ENCODE results near the gene TBC1D1.
"Not testable (repeated sequence)": the region's sequence is repeated elsewhere in the genome, so short reads cannot be mapped to it uniquely, and the experiment has no call there.

The TBC1D1 gene

DNA sequence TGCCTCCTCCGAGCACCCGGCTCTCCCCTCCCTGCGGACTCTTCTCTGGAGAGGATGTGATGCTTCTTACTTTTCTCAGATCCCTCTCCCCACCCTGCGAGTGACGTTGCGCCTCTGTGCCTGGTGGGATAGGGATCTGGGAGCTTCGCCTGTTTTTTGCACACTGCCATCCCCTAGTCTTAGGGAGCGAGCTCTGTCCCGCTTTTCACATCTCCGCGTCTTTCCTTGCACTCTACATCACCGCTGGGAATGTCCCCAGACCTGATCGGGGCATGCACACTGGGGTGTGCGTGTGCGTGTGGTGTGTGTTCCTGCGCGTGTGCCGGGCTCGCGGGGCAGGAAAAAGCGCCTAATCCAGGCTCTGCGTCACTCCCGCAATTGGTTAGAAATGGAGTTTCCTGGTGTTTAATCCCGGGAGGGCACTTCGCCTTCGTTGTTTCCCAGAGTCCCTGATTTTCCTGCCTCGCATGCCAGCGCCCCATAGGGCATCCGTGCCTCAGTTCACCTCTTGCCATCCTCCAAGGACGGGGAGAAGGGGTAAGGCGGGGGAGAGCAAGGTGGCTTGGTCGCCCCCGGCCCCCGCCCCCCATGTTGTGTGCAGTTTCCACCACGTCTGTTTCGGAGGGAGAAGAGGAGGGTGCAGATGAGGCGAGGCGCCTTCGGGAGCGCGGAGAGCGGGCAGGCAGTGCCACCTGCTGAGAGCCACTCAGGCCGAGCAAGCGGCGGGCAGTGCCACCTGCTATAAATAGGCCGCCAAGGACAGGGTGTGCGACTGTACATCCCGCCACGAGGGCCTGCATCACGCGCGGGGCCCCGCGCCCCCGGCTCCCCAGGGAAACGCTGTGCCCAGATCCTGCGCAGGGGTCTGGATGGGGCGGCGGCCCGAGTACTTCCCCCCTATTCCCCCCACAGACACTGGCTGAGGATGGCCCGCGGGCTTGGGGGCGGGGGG is 759 bp upstream of the TBC1D1 start:
- DNase-seq: no peak

DNA sequence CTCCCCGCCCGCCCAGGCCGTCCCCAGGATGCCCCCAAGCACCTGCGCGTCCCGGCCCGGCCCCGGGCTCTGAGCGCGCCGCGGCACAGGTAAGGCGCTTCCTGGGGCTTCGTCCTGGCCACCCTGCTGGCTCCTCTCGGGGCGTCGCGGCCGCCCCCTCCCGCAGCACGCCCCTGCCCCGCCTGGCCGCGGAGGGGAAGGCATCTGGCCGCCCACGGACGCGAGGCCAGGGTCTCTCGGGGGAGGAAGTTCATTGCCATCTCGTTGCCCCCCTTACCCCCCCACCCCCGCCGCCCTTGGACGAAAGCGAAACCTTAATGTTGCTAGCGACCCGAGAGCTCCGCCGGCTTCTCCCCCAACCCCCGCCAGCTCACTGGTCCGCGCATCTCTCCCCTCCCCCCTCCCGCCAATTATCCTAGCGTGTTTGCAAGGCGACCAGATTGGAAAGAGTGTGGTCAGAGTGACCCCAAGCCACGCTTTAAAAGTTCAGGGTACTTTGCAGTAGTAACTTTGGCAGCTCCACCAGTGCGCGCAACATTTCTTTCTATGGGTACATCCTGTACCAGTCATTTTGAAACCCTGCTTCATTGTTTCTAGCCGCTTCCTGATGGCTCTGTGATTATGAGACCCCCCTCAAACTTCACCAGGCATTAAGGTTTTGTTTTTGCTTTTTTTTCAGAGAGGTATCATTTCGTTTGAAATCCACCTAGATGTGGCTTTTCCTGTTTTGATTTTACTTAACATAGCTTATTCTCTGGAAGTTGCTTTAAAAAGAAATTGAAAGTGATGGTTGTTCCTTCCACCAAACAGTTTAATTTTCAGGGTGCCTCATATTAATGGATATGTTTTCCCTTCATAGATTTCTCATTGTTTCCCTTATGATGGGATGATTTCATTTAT is 626 bp downstream of the TBC1D1 start:
- no peak for DNase-seq

DNA sequence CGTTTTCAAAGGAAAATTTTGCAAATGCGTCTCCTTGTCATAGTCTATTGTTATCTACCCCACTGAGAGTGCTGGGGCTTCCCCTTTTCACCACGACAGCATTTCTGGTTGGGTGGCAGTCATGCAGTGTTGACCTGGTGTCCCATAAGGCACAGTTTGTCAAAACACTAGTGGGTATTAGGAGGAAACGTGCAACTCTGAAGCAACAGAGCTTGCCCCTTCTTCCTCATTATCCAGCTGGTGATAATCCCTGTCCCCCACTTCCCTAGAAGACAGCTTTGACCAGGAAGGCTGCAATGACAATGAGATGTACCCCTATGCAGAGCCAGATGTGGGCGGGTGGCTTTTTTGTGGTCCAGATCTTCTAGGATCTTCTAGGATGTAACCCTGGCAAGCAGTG is 1.8 kb downstream of the TBC1D1 start:
- DNase-seq: no peak

DNA sequence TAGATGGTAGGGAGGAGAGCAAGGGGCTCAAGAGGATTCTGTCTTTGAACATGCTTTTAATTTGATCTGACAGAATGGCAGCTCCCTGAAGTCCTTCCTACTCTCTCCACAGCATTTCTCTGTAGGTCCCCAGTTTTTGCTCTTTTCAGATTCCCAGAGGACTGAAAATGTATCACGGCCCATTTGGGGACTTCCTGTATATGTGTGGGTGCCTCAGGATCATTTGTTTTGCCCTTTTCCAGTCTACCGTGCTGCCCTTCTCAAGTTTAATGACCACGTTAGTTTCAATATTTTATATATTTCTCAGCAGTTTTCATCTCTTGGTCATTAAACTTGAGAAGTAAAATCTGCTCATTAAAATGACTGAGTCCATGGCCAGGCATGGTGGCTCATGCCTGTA is 2.3 kb downstream of the TBC1D1 start:
- DNase-seq: no peak

DNA sequence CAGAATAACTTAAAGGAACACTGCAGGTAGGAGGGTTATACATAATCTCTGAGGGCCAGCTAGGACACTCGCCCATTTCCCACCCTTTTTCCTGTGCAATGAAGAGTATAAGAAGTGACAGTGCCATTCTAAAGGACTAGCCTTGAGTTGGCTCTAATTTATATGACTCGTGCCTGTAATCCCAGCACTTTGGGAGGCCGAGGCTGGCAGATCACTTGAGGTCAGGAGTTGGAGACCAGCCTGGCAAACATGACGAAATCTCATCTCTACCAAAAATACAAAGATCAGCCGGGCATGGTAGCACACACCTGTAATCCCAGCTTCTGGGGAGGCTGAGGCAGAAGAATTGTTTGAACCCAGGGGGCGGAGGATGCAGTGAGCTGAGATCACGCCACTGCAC is 4.4 kb downstream of the TBC1D1 start:
- no peak for DNase-seq

DNA sequence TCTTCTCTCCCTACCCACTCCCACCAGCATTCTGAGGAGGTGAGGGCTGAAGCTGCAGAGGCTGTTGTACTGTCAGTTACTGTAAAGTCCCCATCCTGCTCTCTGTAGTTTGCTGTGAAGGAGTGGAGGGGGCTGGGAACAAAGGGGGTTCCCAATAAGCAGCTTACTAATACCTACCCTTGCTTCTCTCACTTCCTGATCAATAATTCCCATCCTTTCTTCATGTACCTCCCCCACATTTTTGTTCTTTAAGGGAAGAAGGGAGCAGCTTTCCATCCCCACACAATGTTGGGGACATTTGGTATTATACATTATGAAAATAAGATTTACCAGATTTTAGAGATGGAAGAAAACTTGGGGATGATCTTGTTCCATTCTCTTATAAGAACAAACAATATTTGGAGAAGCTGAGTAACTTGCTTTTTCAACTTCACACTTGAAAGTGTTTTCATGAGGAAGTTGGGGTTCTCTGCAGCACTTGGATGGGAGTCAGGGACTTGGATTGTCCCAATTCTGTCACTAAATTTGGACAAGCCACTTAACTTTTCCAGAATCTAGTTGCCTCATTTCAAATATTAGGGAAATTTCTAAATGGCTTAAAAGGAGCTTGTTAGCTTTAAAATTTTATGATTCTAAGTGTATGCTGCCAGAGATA is 5.4 kb downstream of the TBC1D1 start:
- DNase-seq: no peak

DNA sequence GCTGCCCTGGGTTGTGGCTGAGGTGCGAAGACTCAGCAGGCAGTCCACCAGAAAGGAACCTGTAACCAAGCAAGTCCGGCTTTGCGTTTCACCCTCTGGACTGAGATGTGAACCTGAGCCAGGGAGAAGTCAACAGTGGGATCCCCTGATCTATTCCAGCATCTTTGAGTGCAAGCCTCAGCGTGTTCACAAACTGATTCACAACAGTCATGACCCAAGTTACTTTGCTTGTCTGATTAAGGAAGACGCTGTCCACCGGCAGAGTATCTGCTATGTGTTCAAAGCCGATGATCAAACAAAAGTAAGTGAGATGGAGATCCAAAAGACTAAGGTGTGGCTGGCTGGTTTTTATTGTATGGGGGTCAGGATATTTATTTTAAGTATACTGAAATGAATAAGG is 11.3 kb downstream of the TBC1D1 start:
- DNase-seq: no peak

DNA sequence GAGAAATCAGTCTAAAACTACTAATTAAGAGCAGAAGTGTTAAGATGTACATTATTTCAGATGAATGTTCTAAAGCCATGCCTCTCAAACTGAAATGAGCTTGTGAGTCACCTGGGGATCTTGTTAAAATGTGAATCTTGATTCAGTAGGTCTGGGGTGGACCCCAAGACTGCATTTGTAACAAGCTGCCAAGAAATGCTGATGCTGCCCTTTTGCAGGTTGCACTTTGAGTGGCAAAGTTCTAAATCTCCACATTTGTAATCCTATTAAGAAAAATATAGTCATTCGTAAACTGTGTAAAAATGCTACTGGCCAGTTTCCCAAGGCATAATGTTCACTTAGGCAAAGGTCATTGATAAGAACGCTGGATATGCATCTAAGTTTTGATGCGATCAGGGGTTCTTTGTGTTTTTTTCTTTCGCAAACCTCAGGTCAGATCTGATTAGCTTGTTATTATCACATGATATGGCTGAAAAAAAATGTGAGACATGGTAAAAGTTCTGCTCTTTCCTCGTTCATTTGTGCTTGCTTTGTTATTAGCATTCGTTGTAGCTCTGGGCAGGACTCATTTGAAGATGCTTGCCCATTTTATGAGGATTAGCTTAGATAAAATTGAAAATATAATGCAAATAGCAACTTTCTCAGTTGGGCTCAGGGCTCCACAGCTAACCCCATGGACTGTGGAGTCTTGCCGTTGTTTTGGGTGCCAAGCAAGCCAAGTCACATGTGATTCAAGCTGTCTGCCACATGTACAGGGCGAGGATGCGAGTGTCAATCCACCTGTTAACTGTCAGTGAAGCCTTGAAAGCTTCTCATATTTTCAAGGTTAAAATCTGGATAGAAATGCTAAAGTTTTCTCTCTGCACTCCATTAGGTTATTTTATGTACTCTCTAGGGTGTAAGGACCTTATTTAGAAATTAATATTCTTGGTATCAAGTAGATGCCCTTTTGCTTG is 12.1 kb downstream of the TBC1D1 start:
- no peak for DNase-seq

DNA sequence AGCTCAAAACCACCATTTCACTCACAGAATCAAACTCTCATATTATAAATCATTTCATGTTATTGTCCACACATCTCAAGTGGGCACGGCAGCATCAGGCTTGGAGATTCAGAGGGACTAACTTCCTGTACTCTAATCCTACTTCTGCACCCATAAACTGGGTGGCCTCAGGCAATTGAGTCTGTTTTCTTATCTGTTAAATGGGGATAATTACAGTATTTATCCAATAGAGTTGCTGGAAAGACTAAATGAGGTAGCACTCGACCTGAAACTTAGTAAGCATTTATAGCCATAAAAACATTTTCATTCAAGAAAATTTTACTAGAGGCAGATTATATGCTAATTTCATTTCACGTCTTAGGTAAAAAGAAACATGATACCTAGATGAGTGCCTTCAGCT is 13.0 kb downstream of the TBC1D1 start:
- DNase-seq: no peak

DNA sequence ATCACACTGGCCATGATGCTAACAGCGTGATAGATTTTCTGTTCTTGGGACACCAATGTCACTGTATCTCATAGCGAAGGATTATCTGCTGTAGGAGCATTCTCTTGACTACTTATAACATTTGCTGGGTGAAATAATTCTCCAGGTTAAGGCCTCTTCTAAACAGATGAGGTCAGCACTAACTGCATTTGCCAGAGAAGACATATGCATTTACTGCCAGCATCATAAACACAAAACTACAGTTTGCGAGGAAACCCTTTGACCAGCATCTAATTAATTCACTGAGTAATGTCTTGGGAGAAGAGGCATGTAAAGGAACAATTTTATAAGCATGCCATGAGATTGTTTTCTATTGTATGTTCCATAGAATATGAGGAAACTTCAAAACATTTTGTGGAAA is 13.9 kb downstream of the TBC1D1 start:
- DNase-seq: no peak

DNA sequence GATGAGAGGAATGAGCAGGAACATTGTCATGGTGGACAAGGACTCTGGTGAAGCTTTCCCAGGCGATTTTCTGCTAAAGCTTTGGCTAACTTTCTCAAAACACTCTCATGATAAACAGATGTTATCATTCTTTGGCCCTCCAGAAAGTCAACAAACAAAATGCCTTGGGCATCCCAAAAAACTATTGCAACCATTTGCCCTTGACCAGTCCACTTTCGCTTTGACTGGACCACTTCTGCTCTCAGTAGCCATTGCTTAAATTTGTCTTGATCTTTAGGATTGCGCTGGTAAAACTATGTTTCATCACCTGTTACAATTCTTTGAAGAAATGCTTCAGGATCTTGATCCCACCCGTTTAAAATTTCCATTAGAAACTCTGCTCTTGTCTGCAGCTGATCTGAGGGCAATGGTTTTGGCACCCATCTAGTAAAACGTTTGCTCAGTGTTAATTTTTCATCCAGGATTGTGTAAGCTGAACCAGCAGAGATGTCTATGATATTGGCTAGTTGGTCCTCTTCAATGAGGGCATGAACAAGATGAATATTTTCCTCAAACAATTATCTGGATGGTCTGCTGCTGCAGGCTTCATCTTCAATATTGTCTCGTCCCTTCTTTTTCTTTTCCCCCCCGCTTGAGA is 14.8 kb downstream of the TBC1D1 start:
- no peak for DNase-seq

DNA sequence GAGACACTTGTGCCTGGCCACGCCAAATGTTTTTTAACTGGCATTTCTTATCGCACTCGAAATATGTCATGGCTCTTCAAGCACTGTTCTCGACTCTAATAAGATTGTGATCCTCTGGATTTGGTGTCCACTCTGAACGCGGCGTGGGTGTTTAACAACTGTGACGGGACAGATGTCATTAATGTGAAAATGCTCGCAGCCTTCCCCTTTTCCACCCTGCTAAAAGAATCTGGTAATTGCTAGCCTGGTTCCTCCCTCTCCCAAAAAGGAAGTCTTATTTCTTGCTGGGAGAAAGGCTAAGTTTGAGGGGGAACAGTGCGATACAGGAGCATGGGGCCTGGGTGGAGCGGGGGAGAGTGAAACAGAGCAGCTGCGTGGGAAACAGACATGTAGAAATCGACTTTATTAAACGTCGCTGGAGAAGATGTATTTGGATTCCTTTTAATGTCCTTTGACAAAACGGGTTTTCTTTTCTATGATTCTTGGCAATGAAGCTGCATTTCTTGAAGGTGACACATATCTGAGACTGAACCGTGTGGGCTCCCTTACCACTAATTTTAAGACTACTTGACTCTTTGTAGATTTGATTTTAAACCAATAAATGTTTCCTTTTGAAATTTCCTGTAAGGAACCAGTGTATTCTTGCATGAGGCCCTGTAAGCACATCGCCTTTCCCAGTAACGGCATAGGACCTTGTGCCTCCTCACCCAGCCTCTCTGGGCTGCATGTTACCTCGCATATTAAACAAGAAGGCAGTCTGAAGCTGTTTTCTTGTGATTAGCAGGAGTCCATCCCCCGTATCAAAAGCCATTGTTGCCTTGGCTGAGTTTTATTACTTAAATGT is 17.8 kb downstream of the TBC1D1 start:
- DNase-seq: no peak

DNA sequence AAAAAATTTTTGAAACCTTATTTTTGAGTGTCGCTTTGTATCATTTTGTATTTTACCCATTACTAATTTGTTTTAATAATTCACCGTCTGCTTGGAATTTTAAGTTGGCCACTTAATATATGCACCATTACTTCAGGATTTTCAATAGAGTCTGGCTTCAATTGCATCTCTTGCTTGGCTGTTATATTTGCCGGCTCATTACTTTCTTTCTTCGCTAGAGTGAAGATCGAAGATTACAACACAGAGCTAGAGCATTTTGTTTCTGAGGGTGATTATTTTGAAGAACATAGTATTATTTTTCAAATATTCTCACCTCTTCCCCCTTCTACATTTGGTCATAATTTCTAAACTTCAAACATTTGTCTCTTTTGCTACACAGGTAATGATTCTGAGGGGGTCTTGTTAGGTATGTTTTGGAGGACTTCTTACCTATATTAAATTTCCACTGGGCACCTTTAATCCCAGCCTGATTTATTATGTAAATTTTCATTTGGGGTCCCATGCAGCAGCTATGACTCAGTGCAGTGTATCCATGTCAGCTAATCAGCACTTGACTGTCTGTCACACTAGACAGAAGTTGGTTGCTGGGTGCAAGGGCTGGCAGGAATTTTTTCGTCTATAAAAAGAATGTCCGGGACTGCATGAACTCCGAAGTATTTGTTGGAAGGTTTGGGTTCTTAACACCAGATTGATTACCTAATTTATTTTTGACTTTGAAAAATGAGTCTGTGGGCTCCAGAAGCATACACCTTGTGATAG is 18.6 kb downstream of the TBC1D1 start:
- DNase-seq: no peak

DNA sequence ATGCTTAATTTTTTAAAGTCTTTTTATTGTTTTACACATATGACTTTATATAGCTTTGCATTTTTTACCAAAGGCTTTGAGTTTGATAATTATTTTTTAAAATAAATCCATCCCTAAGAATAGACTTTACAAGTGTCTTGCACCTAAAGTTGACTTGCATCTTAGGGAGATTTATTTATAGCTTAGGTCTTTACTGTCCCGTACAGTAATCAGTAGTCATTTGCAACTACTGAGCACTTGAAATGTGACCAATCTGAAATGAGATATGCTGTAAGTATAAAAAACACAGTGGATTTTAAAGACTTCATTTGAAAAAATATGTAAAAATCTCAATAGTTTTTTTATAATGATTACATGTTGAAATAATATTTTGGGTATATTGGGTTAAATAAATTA is 19.2 kb downstream of the TBC1D1 start:
- no peak for DNase-seq

DNA sequence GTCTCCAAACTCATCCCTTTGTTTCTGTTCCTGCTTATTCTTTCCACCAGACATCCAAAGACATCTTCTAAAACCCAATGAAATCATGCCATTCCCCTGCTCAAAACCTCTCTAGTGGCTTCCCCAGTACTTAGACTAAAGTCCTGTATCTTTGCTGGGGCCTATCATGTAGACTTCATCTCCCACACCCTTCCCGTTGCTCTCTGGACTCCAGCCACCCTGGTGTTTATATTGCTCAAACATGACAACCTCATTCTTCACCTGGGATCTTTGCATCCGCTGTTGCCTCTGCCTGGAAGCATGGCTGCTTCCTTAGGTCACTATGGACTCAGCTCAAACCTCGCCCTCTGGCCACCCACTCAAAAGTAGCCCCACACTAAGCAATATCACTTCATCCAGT is 23.7 kb downstream of the TBC1D1 start:
- no peak for DNase-seq

DNA sequence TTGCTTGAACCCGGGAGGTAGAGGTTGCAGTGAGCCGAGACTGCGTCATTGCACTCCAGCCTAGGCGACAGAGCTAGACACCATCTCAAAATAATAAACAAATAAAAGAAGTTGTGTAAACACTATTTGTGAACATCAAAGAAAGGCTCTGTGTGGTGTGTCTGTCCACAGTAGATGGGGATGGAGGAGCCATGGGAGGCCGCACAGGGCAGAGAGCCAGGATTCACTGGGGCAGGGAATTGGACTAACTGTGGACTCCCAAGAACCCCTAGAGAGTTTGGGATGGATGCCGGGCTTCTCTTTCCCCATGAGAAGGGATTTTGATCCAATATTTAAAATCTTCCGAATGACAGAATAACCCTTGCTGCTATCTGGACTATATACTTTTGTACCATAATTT is 26.5 kb downstream of the TBC1D1 start:
- DNase-seq: no peak

DNA sequence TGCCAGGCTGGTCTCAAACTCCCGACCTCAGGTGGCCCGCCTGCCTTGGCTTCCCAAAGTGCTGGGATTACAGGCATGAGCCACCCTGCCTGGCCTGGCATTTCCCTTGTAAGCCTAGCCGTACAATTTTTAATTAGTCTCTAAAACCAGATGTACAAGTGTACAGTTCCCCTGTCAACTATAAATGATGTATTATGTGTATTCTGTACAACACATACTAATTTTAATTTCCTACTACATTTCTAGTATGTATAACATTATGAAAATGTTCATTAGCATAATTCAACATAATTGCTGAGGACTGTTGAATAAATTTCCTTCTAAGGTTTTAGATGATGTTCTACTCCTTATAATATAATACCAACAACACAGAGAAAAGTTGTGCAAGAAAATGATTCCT is 27.8 kb downstream of the TBC1D1 start:
- DNase-seq: no peak

DNA sequence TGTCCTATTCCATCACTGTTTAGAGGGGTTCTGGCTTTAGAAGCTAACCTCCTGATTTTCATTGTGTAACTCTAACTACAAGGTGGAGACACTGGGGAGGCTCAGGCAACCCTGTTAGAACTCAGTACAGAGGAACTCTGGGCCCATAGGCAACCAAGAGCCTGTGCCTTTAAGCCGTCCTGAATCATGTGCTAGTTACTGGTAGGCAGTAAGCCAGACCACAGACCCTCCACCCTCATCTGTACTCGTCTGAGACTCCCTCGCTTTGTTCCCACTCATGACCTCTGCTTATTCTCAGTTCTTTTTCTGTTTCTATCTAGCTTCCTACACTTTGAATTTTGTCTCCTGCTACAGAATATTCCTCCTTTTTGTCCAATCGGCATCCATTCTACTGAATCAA is 31.4 kb downstream of the TBC1D1 start:
- DNase-seq: no peak

DNA sequence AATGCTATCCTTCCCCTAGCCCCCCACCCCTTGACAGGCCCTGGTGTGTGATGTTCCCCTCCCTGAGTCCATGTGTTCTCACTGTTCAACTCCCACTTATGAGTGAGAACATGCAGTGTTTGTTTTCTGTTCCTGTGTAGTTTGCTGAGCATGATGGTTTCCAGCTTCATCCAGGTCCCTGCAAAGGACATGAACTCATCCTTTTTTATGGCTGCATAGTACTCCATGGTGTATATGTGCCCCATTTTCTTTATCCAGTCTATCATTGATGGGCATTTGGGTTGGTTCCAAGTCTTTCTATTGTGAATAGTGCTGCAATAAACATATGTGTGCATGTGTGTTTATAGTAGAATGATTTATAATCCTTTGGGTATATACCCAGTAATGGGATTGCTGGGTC is 32.2 kb downstream of the TBC1D1 start:
- not testable (repeated sequence) for DNase-seq

DNA sequence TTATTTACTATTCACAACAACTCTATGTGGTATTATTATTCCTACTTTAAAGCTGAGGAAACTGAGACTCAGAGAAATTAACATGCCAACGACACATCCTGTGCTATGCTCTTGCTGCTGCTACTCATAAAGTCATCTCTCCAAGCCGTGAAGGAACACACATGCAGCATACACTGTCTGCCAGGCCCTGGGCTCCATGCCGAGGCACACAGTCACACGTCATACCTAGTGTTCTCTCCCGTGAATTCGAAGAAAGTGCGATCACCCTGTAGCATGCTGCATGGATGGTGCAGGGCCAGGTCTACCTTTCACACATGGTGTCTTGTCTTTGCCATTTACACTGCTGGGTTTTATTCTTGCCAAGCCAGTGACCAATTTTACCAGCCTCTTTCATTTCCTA is 34.1 kb downstream of the TBC1D1 start:
- DNase-seq: no peak
